DMS114 treated with DMSO at 0.1 percent for 48 hours (cell line): ENCODE results near the gene ASIC2.

ENCODE experiments used
- DNase-seq: peaks from one replicate; lab custom pipeline; 2025; ENCODE audit not compliant: unreplicated experiment; lab: John Stamatoyannopoulos, UW

The ASIC2 gene

GRCh38 chr17:33205552-33205951, 87.5 kb downstream of the ASIC2 start:
- no peak for DNase-seq

- DNase-seq: no peak
Measured at GRCh38 chr17:33204701-33205100, 88.4 kb downstream of the ASIC2 start.

GRCh38 chr17:33204156-33204555, 88.9 kb downstream of the ASIC2 start:
- no peak for DNase-seq

GRCh38 chr17:33202796-33203495, 90.1 kb downstream of the ASIC2 start:
- no peak for DNase-seq

GRCh38 chr17:33202021-33202420, 91.1 kb downstream of the ASIC2 start:
- no peak for DNase-seq

- no peak for DNase-seq
Measured at GRCh38 chr17:33201283-33201682, 91.8 kb downstream of the ASIC2 start.

GRCh38 chr17:33200587-33200986, 92.5 kb downstream of the ASIC2 start:
- DNase-seq: no peak

- no peak for DNase-seq
Measured at GRCh38 chr17:33199571-33200510, 93.3 kb downstream of the ASIC2 start.

GRCh38 chr17:33198954-33199353, 94.1 kb downstream of the ASIC2 start:
- no peak for DNase-seq

- no peak for DNase-seq
Measured at GRCh38 chr17:33197342-33197741, 95.8 kb downstream of the ASIC2 start.

GRCh38 chr17:33196883-33197282, 96.2 kb downstream of the ASIC2 start:
- DNase-seq: no peak

GRCh38 chr17:33192951-33193911, 99.9 kb downstream of the ASIC2 start:
- DNase-seq: no peak

GRCh38 chr17:33183487-33184026, 109.5 kb downstream of the ASIC2 start:
- DNase-seq: no peak

GRCh38 chr17:33179151-33179550, 113.9 kb downstream of the ASIC2 start:
- DNase-seq: no peak

- no peak for DNase-seq
Measured at GRCh38 chr17:33178681-33179080, 114.4 kb downstream of the ASIC2 start.

- DNase-seq: no peak
Measured at GRCh38 chr17:33175562-33175961, 117.5 kb downstream of the ASIC2 start.

GRCh38 chr17:33171931-33172330, 121.2 kb downstream of the ASIC2 start:
- DNase-seq: no peak

- no peak for DNase-seq
Measured at GRCh38 chr17:33169580-33170285, 123.4 kb downstream of the ASIC2 start.

GRCh38 chr17:33167736-33168135, 125.4 kb downstream of the ASIC2 start:
- DNase-seq: no peak

- no peak for DNase-seq
Measured at GRCh38 chr17:33166472-33166871, 126.6 kb downstream of the ASIC2 start.
